IMR-90 (cell line): ENCODE measurements around the gene VNN1. TPM values are rescaled to one million over a fixed set of nuclear protein-coding genes. Genes with fewer than 3 reads are reported as not detected.
"Not testable (repeated sequence)": the region's sequence is repeated elsewhere in the genome, so short reads cannot be mapped to it uniquely, and the experiment has no call there.

Source experiments
- ATAC-seq: fragments of 200-7000 bp; cut with Tn5 transposase; 2 replicates; pipeline ENCODE4 v1.9.1; 2020; ENCODE audit warnings: low read depth, mild to moderate bottlenecking, moderate library complexity
- BruUV-seq: library from RNA; stranded (reverse); fragments of 400-500 nt; replicated peaks from 2 replicates; lab custom pipeline; 2021; lab: Mats Ljungman, UMichigan
- CTCF ChIA-PET: fragments of 300-600 bp; formaldehyde crosslinking; extraction: SDS; loops from one replicate; lab custom pipeline; 2021; ENCODE audit warnings: antibody characterized with exemption; lab: Yijun Ruan, JAX
- POLR2A ChIA-PET: fragments of 300-600 bp; sonication (Branson Sonifier 250); formaldehyde crosslinking; loops from one replicate; lab custom pipeline; 2022; ENCODE audit warnings: antibody characterized with exemption; ENCODE audit not compliant: unreplicated experiment; lab: Charles Lee
- DNase-seq: peaks from one replicate; pipeline ENCODE4 v3.0.0; 2013
- H2AFZ ChIP-seq: replicated peaks from 2 replicates; pipeline ENCODE3; 2013; ENCODE audit warnings: low read length, mild to moderate bottlenecking; ENCODE audit not compliant: poor library complexity
- H2AK5ac ChIP-seq: 2 replicates; pipeline ENCODE4 v1.6.1; 2013; ENCODE audit warnings: low read depth, low read length, inconsistent platforms
- H2AK9ac ChIP-seq: replicated peaks from 2 replicates; pipeline ENCODE3; 2013; ENCODE audit warnings: mild to moderate bottlenecking, low read depth, low read length, moderate library complexity; ENCODE audit not compliant: poor library complexity
- H2BK120ac ChIP-seq: 2 replicates; pipeline ENCODE4 v1.6.1; 2013; ENCODE audit warnings: low read depth, low read length, inconsistent platforms
- H2BK15ac ChIP-seq: 3 replicates; pipeline ENCODE4 v1.6.1; 2013; ENCODE audit warnings: low read depth, low read length, inconsistent platforms
- H2BK20ac ChIP-seq: 2 replicates; pipeline ENCODE4 v1.6.1; 2013; ENCODE audit warnings: low read depth, mild to moderate bottlenecking, inconsistent platforms, low read length, moderate library complexity
- H2BK5ac ChIP-seq: 2 replicates; pipeline ENCODE4 v1.6.1; 2013; ENCODE audit warnings: mild to moderate bottlenecking, low read depth, low read length, inconsistent platforms; ENCODE audit not compliant: poor library complexity, severe bottlenecking
- H3K14ac ChIP-seq: replicated peaks from 2 replicates; pipeline ENCODE4 v1.6.1; 2013; ENCODE audit warnings: low read depth, low read length, inconsistent platforms
- H3K18ac ChIP-seq: 2 replicates; pipeline ENCODE4 v1.6.1; 2013; ENCODE audit warnings: low read depth, low read length, control low read depth
- H3K23ac ChIP-seq: 2 replicates; pipeline ENCODE4 v1.6.1; 2013; ENCODE audit warnings: low read depth, low read length, inconsistent platforms
- H3K27ac ChIP-seq: 2 replicates; pipeline ENCODE4 v1.5.1; 2013; ENCODE audit warnings: mild to moderate bottlenecking, control low read depth, low read length; ENCODE audit not compliant: insufficient read depth
- H3K27me3 ChIP-seq: 2 replicates; pipeline ENCODE4 v1.6.1; 2013; ENCODE audit warnings: low read length; ENCODE audit not compliant: control insufficient read depth, insufficient read depth
- H3K36me3 ChIP-seq: 2 replicates; pipeline ENCODE4 v1.6.1; 2013; ENCODE audit warnings: low read length, mixed read lengths; ENCODE audit not compliant: control insufficient read depth, insufficient read depth
- H3K4ac ChIP-seq: 2 replicates; pipeline ENCODE4 v1.6.1; 2013; ENCODE audit warnings: low read depth, low read length, inconsistent platforms
- H3K4me1 ChIP-seq: 2 replicates; pipeline ENCODE4 v1.6.1; 2013; ENCODE audit warnings: low read length, mixed read lengths; ENCODE audit not compliant: control insufficient read depth, insufficient read depth
- H3K4me2 ChIP-seq: 2 replicates; pipeline ENCODE4 v1.6.1; 2013; ENCODE audit warnings: low read depth, mild to moderate bottlenecking, control low read depth, low read length, moderate library complexity
- H3K4me3 ChIP-seq: 2 replicates; pipeline ENCODE4 v1.5.1; 2013; ENCODE audit warnings: low read depth, mild to moderate bottlenecking, control low read depth, low read length, moderate library complexity; ENCODE audit not compliant: insufficient read depth
- H3K56ac ChIP-seq: 2 replicates; pipeline ENCODE4 v1.6.1; 2013; ENCODE audit warnings: low read length, inconsistent platforms; ENCODE audit not compliant: insufficient read depth; ENCODE audit errors: extremely low read depth
- H3K79me1 ChIP-seq, 2 experiments: 2 replicates each; pipeline ENCODE4 v1.6.1; 2013; ENCODE audit warnings: low read length in 2 of 2, inconsistent platforms in 1 of 2, low read depth in 1 of 2
- H3K9ac ChIP-seq: 2 replicates; pipeline ENCODE4 v1.6.1; 2013; ENCODE audit warnings: low read depth, low read length, control low read depth
- H3K9me1 ChIP-seq: 2 replicates; pipeline ENCODE4 v1.6.1; 2013; ENCODE audit warnings: low read length, inconsistent platforms; ENCODE audit not compliant: insufficient read depth
- H3K9me3 ChIP-seq: 2 replicates; pipeline ENCODE4 v1.6.1; 2013; ENCODE audit warnings: low read length; ENCODE audit not compliant: control insufficient read depth, insufficient read depth
- H4K20me1 ChIP-seq: 2 replicates; pipeline ENCODE4 v1.6.1; 2013; ENCODE audit warnings: low read length, inconsistent platforms; ENCODE audit not compliant: insufficient read depth
- H4K5ac ChIP-seq: 2 replicates; pipeline ENCODE4 v1.6.1; 2013; ENCODE audit warnings: mild to moderate bottlenecking, low read depth, low read length, control low read depth
- H4K8ac ChIP-seq, 2 experiments: 2 replicates each; pipeline ENCODE4 v1.6.1; 2013; ENCODE audit warnings: low read depth in 2 of 2, low read length in 2 of 2, control low read depth in 1 of 2, inconsistent platforms in 1 of 2
- H4K91ac ChIP-seq: 2 replicates; pipeline ENCODE4 v1.6.1; 2013; ENCODE audit warnings: low read depth, low read length, inconsistent platforms; ENCODE audit not compliant: insufficient read depth
- CEBPB ChIP-seq: IDR thresholded peaks from 2 replicates; pipeline ENCODE4 v1.6.1; 2012; ENCODE audit warnings: low read depth, low read length, improper control_type of control experiment
- CTCF ChIP-seq: conservative IDR thresholded peaks from 2 replicates; pipeline ENCODE4 v1.5.1; 2012; ENCODE audit warnings: mild to moderate bottlenecking, low read depth, low read length, improper control_type of control experiment
- WGBS, 2 experiments: methylation state at CpG; one replicate each; pipeline versions ENCODE4 v1.1.5 to v1.1.7; 2013; ENCODE audit warnings: missing lambda C conversion rate in 2 of 2; ENCODE audit not compliant: insufficient read length in 1 of 2; ENCODE audit errors: extremely low coverage in 2 of 2; 5-methylcytosine and 5-hydroxymethylcytosine counted together
- dilution Hi-C: fragments of 300-500 bp; cut with HindIII; formaldehyde crosslinking; loops from one replicate; pipeline ENCODE4 v1.14.3; 2018; ENCODE audit warnings: low sequenced_read_pairs; ENCODE audit not compliant: unreplicated experiment
- in situ Hi-C: fragments of 300-500 bp; cut with MboI; formaldehyde crosslinking; loops from 3 replicates; pipeline ENCODE4 v1.14.3; 2019; ENCODE audit warnings: low sequenced_read_pairs, inconsistent platforms, mixed read lengths
- intact Hi-C: fragments of 100-400 bp; cut with micrococcal nuclease; formaldehyde crosslinking; loops from 2 replicates; pipeline ENCODE4 v1.10.0; 2022
- polyA plus RNA-seq, 3 experiments: library from polyadenylated mRNA; depleted of rRNA; stranded (reverse); fragments of >200 nt; gene quantifications; 2 replicates each; pipeline ENCODE4 v1.2.3, GENCODE V29; 2012; ENCODE audit warnings: low replicate concordance in 1 of 3
- total RNA-seq: library from RNA; depleted of rRNA; stranded (reverse); fragments of >200 nt; gene quantifications from 2 replicates; pipeline ENCODE4 v1.2.3, GENCODE V29; 2012

VNN1 gene
- total and polyA plus RNA-seq, 2 of the 4 experiments (the other 2 are of a cell fraction) = 0.07 TPM; not detected in 1

GRCh38 chr6:132708002-132708401 lies 5.9 kb downstream of the VNN1 start:
- Histone ChIP-seq H3K36me3 (no peaks in the 10 kb centered on the region), H3K23ac (no peak overlapping the region), H3K9me1 (no peaks in the 10 kb centered on the region), H2BK5ac (no peak overlapping the region), H4K20me1 (no peaks in the 10 kb centered on the region), H2AK9ac (no peak overlapping the region), H3K9ac (no peak overlapping the region), H3K56ac (no peak overlapping the region), H3K27ac (no peak overlapping the region), H2BK15ac (no peak overlapping the region), H3K4me3 (no peak overlapping the region), H2BK20ac (no peak overlapping the region), H3K4me1 (0 out of 2 replicates have a peak, but pooled peaks cover 4% of the 10 kb centered on the region), H3K79me1 (no peaks in the 10 kb centered on the region), H4K91ac (no peak overlapping the region), H3K18ac (no peak overlapping the region), H3K4me2 (no peak overlapping the region), H4K8ac (no peak overlapping the region), H3K9me3 (no peaks in the 10 kb centered on the region), H3K4ac (no peak overlapping the region), H4K5ac (no peak overlapping the region), H2AK5ac (no peak overlapping the region), H3K27me3 (no peaks in the 10 kb centered on the region), H2AFZ (no peak overlapping the region), H2BK120ac (no peak overlapping the region), H3K14ac (no peak overlapping the region)
- CTCF ChIA-PET = no interaction called here
- in situ Hi-C loops (no loop called here), intact Hi-C loops (no loop called here), dilution Hi-C loops (no loop called here)
- POLR2A ChIA-PET = no interaction called here
- ATAC-seq (no peak), DNase-seq (no peak)
- no TSS peak for BruUV-seq
- TF ChIP-seq CTCF = no peak
- peak; percentile 79 for TF ChIP-seq CEBPB

- H4K5ac ChIP-seq, H4K20me1 ChIP-seq, DNase-seq, H2BK5ac ChIP-seq, H3K4me3 ChIP-seq, H3K9me1 ChIP-seq, intact Hi-C loops, BruUV-seq, H4K8ac ChIP-seq, H2BK120ac ChIP-seq, H3K18ac ChIP-seq, H2AK5ac ChIP-seq, H3K14ac ChIP-seq, ATAC-seq, H4K91ac ChIP-seq, H3K23ac ChIP-seq, POLR2A ChIA-PET, H3K9me3 ChIP-seq, H3K9ac ChIP-seq, H2BK20ac ChIP-seq, H2AK9ac ChIP-seq, H2BK15ac ChIP-seq, H3K56ac ChIP-seq, H3K4ac ChIP-seq, H2AFZ ChIP-seq, H3K27me3 ChIP-seq, in situ Hi-C loops, dilution Hi-C loops, H3K27ac ChIP-seq, H3K79me1 ChIP-seq, H3K36me3 ChIP-seq, H3K4me1 ChIP-seq, H3K4me2 ChIP-seq, CTCF ChIA-PET: not testable (repeated sequence)
- WGBS, 2 experiments = 60% methylated on average over 1 of the region's 4 CpGs; no CpG with 5 or more reads in 1 of the 2 experiments
Observed at GRCh38 chr6:132706756-132707155, 7.1 kb downstream of the VNN1 start.
